ENCODE data around the gene FGF3. TPM values are rescaled to one million over a fixed set of nuclear protein-coding genes. Genes with fewer than 3 reads are reported as not detected.

FGF3 gene
- polyA plus RNA-seq, 1 donor (not counting 4 experiments of a cell fraction or from before 2014, with no cell fraction given), result not detected

- Histone ChIP-seq H3K27ac (ENCODE audit: control insufficient read depth, insufficient read depth, low read length) (no peak overlapping the region), H2AFZ (ENCODE audit: control insufficient read depth, low read length) (no peak overlapping the region), H3K4me1 (ENCODE audit: control insufficient read depth, extremely low read depth, insufficient read depth, low read length) (no peaks in the 10 kb centered on the region), H3K36me3 (ENCODE audit: control insufficient read depth in 2 of 2, extremely low read depth in 1 of 2, insufficient read depth in 2 of 2, low read length in 2 of 2) (no peaks in the 10 kb centered on the region), H3K27me3 (ENCODE audit: control insufficient read depth, extremely low read depth, insufficient read depth, low read length) (peaks cover 12% of the 10 kb centered on the region), H3K79me2 (ENCODE audit: control insufficient read depth, insufficient read depth, low read length) (no peaks in the 10 kb centered on the region), H3K9ac (ENCODE audit: control insufficient read depth, extremely low read depth, insufficient read depth, low read length) (no peak overlapping the region), H4K20me1 (ENCODE audit: control insufficient read depth, extremely low read depth, insufficient read depth, low read length) (no peaks in the 10 kb centered on the region), H3K9me3 (ENCODE audit: control insufficient read depth, low read depth, low read length) (no peaks in the 10 kb centered on the region), H3K9me1 (ENCODE audit: control insufficient read depth, extremely low read depth, insufficient read depth, low read length) (no peaks in the 10 kb centered on the region), H3K4me2 (ENCODE audit: control insufficient read depth, extremely low read depth, insufficient read depth, low read depth, low read length) (no peak overlapping the region), H3K4me3 (ENCODE audit: control insufficient read depth in 2 of 3, extremely low read depth in 1 of 3, insufficient read depth in 2 of 3, low read depth in 1 of 3, low read length in 3 of 3) (no peak overlapping the region)
- FAIRE-seq, result no peak
- no peak for DNase-seq (ENCODE audit: low read depth, low spot score)
- dilution Hi-C loops (cut with MboI; ENCODE audit: extremely low pct_ligation_motif_present, low sequenced_read_pairs), result no loop called here
- TF ChIP-seq CTCF (optimal IDR thresholded peaks at IDR 0.05 in 1 of 3, IDR thresholded peaks at IDR 0.05 in 1 of 3, conservative IDR thresholded peaks at IDR 0.05 in 1 of 3; ENCODE audit: extremely low read depth in 1 of 3, insufficient read depth in 2 of 3, low read length in 3 of 3) (no peak), EZH2 (IDR thresholded peaks at IDR 0.05; ENCODE audit: low read length) (no peak)
Observed at GRCh38 chr11:69862797-69863543, 43.8 kb upstream of the FGF3 start.

- Histone ChIP-seq H3K9me3 (ENCODE audit: control insufficient read depth, low read depth, low read length) (no peaks in the 10 kb centered on the region), H3K9ac (ENCODE audit: control insufficient read depth, extremely low read depth, insufficient read depth, low read length) (no peak overlapping the region), H3K36me3 (ENCODE audit: control insufficient read depth in 2 of 2, extremely low read depth in 1 of 2, insufficient read depth in 2 of 2, low read length in 2 of 2) (no peaks in the 10 kb centered on the region), H3K27me3 (ENCODE audit: control insufficient read depth, extremely low read depth, insufficient read depth, low read length) (peaks cover 9% of the 10 kb centered on the region), H3K4me3 (ENCODE audit: control insufficient read depth in 2 of 3, extremely low read depth in 1 of 3, insufficient read depth in 2 of 3, low read depth in 1 of 3, low read length in 3 of 3) (no peak overlapping the region), H3K4me1 (ENCODE audit: control insufficient read depth, extremely low read depth, insufficient read depth, low read length) (no peaks in the 10 kb centered on the region), H3K4me2 (ENCODE audit: control insufficient read depth, extremely low read depth, insufficient read depth, low read depth, low read length) (no peak overlapping the region), H4K20me1 (ENCODE audit: control insufficient read depth, extremely low read depth, insufficient read depth, low read length) (no peaks in the 10 kb centered on the region), H3K27ac (ENCODE audit: control insufficient read depth, insufficient read depth, low read length) (no peak overlapping the region), H3K9me1 (ENCODE audit: control insufficient read depth, extremely low read depth, insufficient read depth, low read length) (no peaks in the 10 kb centered on the region), H2AFZ (ENCODE audit: control insufficient read depth, low read length) (no peak overlapping the region), H3K79me2 (ENCODE audit: control insufficient read depth, insufficient read depth, low read length) (no peaks in the 10 kb centered on the region)
- dilution Hi-C loops (cut with MboI; ENCODE audit: extremely low pct_ligation_motif_present, low sequenced_read_pairs), result no loop called here
- no peak for FAIRE-seq
- TF ChIP-seq EZH2 (IDR thresholded peaks at IDR 0.05; ENCODE audit: low read length), result no peak
- TF ChIP-seq CTCF (optimal IDR thresholded peaks at IDR 0.05 in 1 of 3, IDR thresholded peaks at IDR 0.05 in 1 of 3, conservative IDR thresholded peaks at IDR 0.05 in 1 of 3; ENCODE audit: extremely low read depth in 1 of 3, insufficient read depth in 2 of 3, low read length in 3 of 3), result no peak
- DNase-seq (ENCODE audit: low read depth, low spot score), result no peak
Observed at GRCh38 chr11:69862331-69862771, 43.1 kb upstream of the FGF3 start.
